DMS114 treated with DMSO at 0.1 percent for 48 hours (cell line): ENCODE results near the gene FAM234A.

ENCODE experiments used
- DNase-seq: peaks from one replicate; lab custom pipeline; 2025; ENCODE audit not compliant: unreplicated experiment; lab: John Stamatoyannopoulos, UW

Gene FAM234A

GRCh38 chr16:296276-296675, 61.7 kb downstream of the FAM234A start:
- DNase-seq: no peak

- no peak for DNase-seq
Observed at GRCh38 chr16:296806-297510, 62.3 kb downstream of the FAM234A start.

GRCh38 chr16:297832-298231, 63.2 kb downstream of the FAM234A start:
- no peak for DNase-seq

- no peak for DNase-seq
Observed at GRCh38 chr16:301235-301634, 66.6 kb downstream of the FAM234A start.

- DNase-seq: no peak
Observed at GRCh38 chr16:301950-302349, 67.3 kb downstream of the FAM234A start.

GRCh38 chr16:303760-304505, 69.3 kb downstream of the FAM234A start:
- DNase-seq: no peak

GRCh38 chr16:305916-306626, 71.5 kb downstream of the FAM234A start:
- DNase-seq: no peak

- DNase-seq: no peak
Observed at GRCh38 chr16:306911-307370, 72.3 kb downstream of the FAM234A start.

- DNase-seq: no peak
Observed at GRCh38 chr16:307691-308312, 73.2 kb downstream of the FAM234A start.

- DNase-seq: no peak
Observed at GRCh38 chr16:309476-309875, 74.9 kb downstream of the FAM234A start.

GRCh38 chr16:311725-312124, 77.1 kb downstream of the FAM234A start:
- no peak for DNase-seq

GRCh38 chr16:314351-314750, 79.7 kb downstream of the FAM234A start:
- DNase-seq: no peak

GRCh38 chr16:314795-315299, 80.2 kb downstream of the FAM234A start:
- no peak for DNase-seq
